HepG2 (cell line): ENCODE data around the gene TMEM143. TPM values are rescaled to one million over a fixed set of nuclear protein-coding genes. Genes with fewer than 3 reads are reported as not detected.

Experiments
- AHR ChIP-seq: IDR thresholded peaks from 2 replicates; pipeline ENCODE4 v1.6.1; 2018; ENCODE audit warnings: missing genetic modification reagents, missing compliant biosample characterization
- ATRX ChIP-seq: sonication (generic); formaldehyde crosslinking; IDR thresholded peaks from 2 replicates; pipeline ENCODE4 v1.4.0; 2020; ENCODE audit warnings: missing genetic modification reagents, borderline replicate concordance
- CBX1 ChIP-seq: IDR thresholded peaks from one replicate; pipeline ENCODE4 v1.6.1; 2016; ENCODE audit warnings: antibody characterized with exemption, low read depth
- CENPT ChIP-seq: sonication (generic); formaldehyde crosslinking; IDR thresholded peaks from 2 replicates; pipeline ENCODE4 v1.8.0; 2022; ENCODE audit warnings: low read depth, mild to moderate bottlenecking, moderate library complexity, missing genetic modification reagents
- HNRNPH1 ChIP-seq: fragments of 200-400 bp; formaldehyde crosslinking; optimal IDR thresholded peaks from 2 replicates; pipeline ENCODE3; 2017; ENCODE audit warnings: mild to moderate bottlenecking, low read depth, low read length
- PHB2 ChIP-seq: fragments of 450-650 bp; IDR thresholded peaks from 2 replicates; pipeline ENCODE4 v1.6.1; 2018; ENCODE audit not compliant: partially characterized antibody
- POLR2AphosphoS5 ChIP-seq: IDR thresholded peaks from 2 replicates; pipeline ENCODE4 v1.6.1; 2012; ENCODE audit warnings: low read depth, low read length
- RBM22 ChIP-seq: fragments of 200-400 bp; formaldehyde crosslinking; optimal IDR thresholded peaks from 2 replicates; pipeline ENCODE3; 2017; ENCODE audit warnings: mild to moderate bottlenecking, low read length, moderate library complexity
- RCOR2 ChIP-seq: IDR thresholded peaks from 2 replicates; pipeline ENCODE4 v1.6.1; 2016; ENCODE audit warnings: missing biosample characterization, missing genetic modification reagents
- RFX5 ChIP-seq: IDR thresholded peaks from 2 replicates; pipeline ENCODE4 v1.6.1; 2011; ENCODE audit warnings: low read depth, low read length, improper control_type of control experiment
- RXRA ChIP-seq: sonication (generic); formaldehyde crosslinking; IDR thresholded peaks from 2 replicates; pipeline ENCODE4 v1.5.1; 2020; ENCODE audit warnings: missing genetic modification reagents
- ZNF10 ChIP-seq: sonication (generic); formaldehyde crosslinking; IDR thresholded peaks from 2 replicates; pipeline ENCODE4 v1.4.0; 2020; ENCODE audit warnings: mild to moderate bottlenecking, low read depth, missing genetic modification reagents, borderline replicate concordance
- ZNF124 ChIP-seq: sonication (generic); formaldehyde crosslinking; IDR thresholded peaks from 2 replicates; pipeline ENCODE4 v1.4.0; 2020; ENCODE audit warnings: missing genetic modification reagents
- ZNF292 ChIP-seq: sonication (generic); formaldehyde crosslinking; IDR thresholded peaks from 2 replicates; pipeline ENCODE4 v1.8.1; 2022; ENCODE audit warnings: mild to moderate bottlenecking, low read depth, missing genetic modification reagents, borderline replicate concordance
- ZNF468 ChIP-seq: sonication (generic); formaldehyde crosslinking; IDR thresholded peaks from 2 replicates; pipeline ENCODE4 v1.8.0; 2022; ENCODE audit warnings: mild to moderate bottlenecking, moderate library complexity, missing genetic modification reagents
- ZNF501 ChIP-seq: sonication (generic); formaldehyde crosslinking; IDR thresholded peaks from 2 replicates; pipeline ENCODE4 v1.5.1; 2020; ENCODE audit warnings: mild to moderate bottlenecking, moderate library complexity, missing genetic modification reagents
- ZNF546 ChIP-seq: sonication (generic); formaldehyde crosslinking; conservative IDR thresholded peaks from 2 replicates; pipeline ENCODE4 v1.8.1; 2023; ENCODE audit warnings: mild to moderate bottlenecking, missing genetic modification reagents
- ZNF768 ChIP-seq: sonication (generic); formaldehyde crosslinking; IDR thresholded peaks from 2 replicates; pipeline ENCODE4 v1.4.0; 2020; ENCODE audit warnings: missing genetic modification reagents
- polyA plus RNA-seq, 8 experiments: library from polyadenylated mRNA; depleted of rRNA in 3 of 8; stranded (reverse) in 7 of 8; unstranded in 1 of 8; fragments of >200 nt; fragmentation: Illumina TruSeq in 4 of 8; extraction: Trizol in 4 of 8; gene quantifications; 2 replicates each; pipeline versions ENCODE4 v1.2.1 to v1.2.3, GENCODE V29; 2011 to 2016; ENCODE audit warnings: low read depth in 4 of 8, missing spikeins in 1 of 8, mixed read lengths in 1 of 8; ENCODE audit not compliant: insufficient read depth in 1 of 8
- total RNA-seq, 5 experiments: library from RNA; depleted of rRNA; stranded (reverse); fragments of >200 nt; fragmentation: Illumina TruSeq; extraction: Trizol; gene quantifications; 2 replicates each; pipeline ENCODE4 v1.2.3, GENCODE V29; 2016; ENCODE audit warnings: low read depth in 1 of 5
- TF ChIP-seq, protein P1 (sequence below): sonication (generic); formaldehyde crosslinking; IDR thresholded peaks from 2 replicates; pipeline ENCODE4 v1.4.0; 2020; ENCODE audit warnings: missing genetic modification reagents
- TF ChIP-seq, protein P2 (sequence below): sonication (generic); formaldehyde crosslinking; IDR thresholded peaks from 2 replicates; pipeline ENCODE4 v1.4.0; 2020; ENCODE audit warnings: missing genetic modification reagents
- TF ChIP-seq, protein P3 (sequence below): sonication (generic); formaldehyde crosslinking; conservative IDR thresholded peaks from 2 replicates; pipeline ENCODE4 v1.4.0; 2020; ENCODE audit warnings: missing genetic modification reagents
- TF ChIP-seq, protein P4 (sequence below): sonication (generic); formaldehyde crosslinking; IDR thresholded peaks from 2 replicates; pipeline ENCODE4 v1.4.0; 2020; ENCODE audit warnings: missing genetic modification reagents

TMEM143 gene
- total and polyA plus RNA-seq, 2 of the 13 experiments (the other 11 are each of a cell fraction or from before 2014, with no cell fraction given) = 7.7 to 11.3 TPM

DNA sequence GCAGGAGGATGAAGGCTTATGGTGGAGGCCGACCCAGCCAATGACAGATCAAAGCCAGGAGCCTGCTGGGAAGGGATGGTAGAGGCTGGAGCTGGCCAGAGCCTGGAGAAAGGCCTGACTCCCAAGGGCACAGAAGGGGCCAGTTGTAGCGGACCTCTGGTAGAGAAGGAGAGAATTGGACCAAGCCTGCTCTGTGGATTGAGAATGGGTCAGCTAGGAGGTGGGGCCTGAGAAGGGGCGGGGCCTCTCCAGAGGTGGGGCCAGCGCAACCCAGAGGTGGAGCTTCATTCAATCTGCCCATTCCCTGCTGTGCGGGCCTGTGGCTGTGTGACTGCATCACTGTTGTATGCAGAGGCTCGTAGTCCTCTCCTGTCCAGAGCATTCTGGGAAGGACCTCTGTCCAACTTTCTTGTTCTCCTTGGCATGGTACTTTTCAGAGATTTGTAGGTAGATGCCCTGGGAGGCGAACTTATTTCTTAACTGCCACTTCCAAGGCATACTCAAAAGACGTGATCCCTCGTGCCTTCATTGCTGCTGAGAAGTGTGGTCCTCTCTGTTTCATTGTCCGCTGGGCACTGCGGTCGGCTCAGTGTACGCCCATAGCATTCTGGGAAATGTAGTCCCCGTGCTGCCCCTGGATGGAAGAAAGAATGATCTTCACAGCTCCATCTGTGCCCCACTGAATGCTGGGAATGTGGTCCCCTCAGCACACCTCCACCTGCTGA lies 36.4 kb upstream of the TMEM143 start (continued):
- TF ChIP-seq, protein P1, sequence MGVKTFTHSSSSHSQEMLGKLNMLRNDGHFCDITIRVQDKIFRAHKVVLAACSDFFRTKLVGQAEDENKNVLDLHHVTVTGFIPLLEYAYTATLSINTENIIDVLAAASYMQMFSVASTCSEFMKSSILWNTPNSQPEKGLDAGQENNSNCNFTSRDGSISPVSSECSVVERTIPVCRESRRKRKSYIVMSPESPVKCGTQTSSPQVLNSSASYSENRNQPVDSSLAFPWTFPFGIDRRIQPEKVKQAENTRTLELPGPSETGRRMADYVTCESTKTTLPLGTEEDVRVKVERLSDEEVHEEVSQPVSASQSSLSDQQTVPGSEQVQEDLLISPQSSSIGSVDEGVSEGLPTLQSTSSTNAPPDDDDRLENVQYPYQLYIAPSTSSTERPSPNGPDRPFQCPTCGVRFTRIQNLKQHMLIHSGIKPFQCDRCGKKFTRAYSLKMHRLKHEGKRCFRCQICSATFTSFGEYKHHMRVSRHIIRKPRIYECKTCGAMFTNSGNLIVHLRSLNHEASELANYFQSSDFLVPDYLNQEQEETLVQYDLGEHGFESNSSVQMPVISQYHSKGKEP (CRISPR knock-in tag) = no peak
- TF ChIP-seq ZNF292 (CRISPR knock-in tag) (no peak), ZNF468 (CRISPR knock-in tag) (no peak), ZNF768 (CRISPR knock-in tag) (no peak), ZNF124 (CRISPR knock-in tag) (no peak), ZNF546 (CRISPR knock-in tag) (no peak), ATRX (CRISPR knock-in tag) (no peak), RXRA (CRISPR knock-in tag) (peak; percentile 27; the same call in 1 of the 2 replicates), PHB2 (no peak), RCOR2 (CRISPR knock-in tag) (no peak), CBX1 (no peak), HNRNPH1 (no peak), CENPT (CRISPR knock-in tag) (no peak), ZNF501 (CRISPR knock-in tag) (0 out of 2 replicates have a peak, but pooled peaks have one; percentile 43), POLR2AphosphoS5 (no peak), RFX5 (no peak), RBM22 (no peak), ZNF10 (no peak), AHR (CRISPR knock-in tag) (no peak)
- TF ChIP-seq, protein P2, sequence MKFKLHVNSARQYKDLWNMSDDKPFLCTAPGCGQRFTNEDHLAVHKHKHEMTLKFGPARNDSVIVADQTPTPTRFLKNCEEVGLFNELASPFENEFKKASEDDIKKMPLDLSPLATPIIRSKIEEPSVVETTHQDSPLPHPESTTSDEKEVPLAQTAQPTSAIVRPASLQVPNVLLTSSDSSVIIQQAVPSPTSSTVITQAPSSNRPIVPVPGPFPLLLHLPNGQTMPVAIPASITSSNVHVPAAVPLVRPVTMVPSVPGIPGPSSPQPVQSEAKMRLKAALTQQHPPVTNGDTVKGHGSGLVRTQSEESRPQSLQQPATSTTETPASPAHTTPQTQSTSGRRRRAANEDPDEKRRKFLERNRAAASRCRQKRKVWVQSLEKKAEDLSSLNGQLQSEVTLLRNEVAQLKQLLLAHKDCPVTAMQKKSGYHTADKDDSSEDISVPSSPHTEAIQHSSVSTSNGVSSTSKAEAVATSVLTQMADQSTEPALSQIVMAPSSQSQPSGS = 0 out of 2 replicates have a peak, but pooled peaks have one; percentile 23
- TF ChIP-seq, protein P3, sequence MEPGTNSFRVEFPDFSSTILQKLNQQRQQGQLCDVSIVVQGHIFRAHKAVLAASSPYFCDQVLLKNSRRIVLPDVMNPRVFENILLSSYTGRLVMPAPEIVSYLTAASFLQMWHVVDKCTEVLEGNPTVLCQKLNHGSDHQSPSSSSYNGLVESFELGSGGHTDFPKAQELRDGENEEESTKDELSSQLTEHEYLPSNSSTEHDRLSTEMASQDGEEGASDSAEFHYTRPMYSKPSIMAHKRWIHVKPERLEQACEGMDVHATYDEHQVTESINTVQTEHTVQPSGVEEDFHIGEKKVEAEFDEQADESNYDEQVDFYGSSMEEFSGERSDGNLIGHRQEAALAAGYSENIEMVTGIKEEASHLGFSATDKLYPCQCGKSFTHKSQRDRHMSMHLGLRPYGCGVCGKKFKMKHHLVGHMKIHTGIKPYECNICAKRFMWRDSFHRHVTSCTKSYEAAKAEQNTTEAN (CRISPR knock-in tag) = no peak
- TF ChIP-seq, protein P4, sequence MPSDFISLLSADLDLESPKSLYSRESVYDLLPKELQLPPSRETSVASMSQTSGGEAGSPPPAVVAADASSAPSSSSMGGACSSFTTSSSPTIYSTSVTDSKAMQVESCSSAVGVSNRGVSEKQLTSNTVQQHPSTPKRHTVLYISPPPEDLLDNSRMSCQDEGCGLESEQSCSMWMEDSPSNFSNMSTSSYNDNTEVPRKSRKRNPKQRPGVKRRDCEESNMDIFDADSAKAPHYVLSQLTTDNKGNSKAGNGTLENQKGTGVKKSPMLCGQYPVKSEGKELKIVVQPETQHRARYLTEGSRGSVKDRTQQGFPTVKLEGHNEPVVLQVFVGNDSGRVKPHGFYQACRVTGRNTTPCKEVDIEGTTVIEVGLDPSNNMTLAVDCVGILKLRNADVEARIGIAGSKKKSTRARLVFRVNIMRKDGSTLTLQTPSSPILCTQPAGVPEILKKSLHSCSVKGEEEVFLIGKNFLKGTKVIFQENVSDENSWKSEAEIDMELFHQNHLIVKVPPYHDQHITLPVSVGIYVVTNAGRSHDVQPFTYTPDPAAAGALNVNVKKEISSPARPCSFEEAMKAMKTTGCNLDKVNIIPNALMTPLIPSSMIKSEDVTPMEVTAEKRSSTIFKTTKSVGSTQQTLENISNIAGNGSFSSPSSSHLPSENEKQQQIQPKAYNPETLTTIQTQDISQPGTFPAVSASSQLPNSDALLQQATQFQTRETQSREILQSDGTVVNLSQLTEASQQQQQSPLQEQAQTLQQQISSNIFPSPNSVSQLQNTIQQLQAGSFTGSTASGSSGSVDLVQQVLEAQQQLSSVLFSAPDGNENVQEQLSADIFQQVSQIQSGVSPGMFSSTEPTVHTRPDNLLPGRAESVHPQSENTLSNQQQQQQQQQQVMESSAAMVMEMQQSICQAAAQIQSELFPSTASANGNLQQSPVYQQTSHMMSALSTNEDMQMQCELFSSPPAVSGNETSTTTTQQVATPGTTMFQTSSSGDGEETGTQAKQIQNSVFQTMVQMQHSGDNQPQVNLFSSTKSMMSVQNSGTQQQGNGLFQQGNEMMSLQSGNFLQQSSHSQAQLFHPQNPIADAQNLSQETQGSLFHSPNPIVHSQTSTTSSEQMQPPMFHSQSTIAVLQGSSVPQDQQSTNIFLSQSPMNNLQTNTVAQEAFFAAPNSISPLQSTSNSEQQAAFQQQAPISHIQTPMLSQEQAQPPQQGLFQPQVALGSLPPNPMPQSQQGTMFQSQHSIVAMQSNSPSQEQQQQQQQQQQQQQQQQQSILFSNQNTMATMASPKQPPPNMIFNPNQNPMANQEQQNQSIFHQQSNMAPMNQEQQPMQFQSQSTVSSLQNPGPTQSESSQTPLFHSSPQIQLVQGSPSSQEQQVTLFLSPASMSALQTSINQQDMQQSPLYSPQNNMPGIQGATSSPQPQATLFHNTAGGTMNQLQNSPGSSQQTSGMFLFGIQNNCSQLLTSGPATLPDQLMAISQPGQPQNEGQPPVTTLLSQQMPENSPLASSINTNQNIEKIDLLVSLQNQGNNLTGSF (CRISPR knock-in tag) = no peak
